ENCODE measurements around the gene NEMF.

NEMF gene

DNA sequence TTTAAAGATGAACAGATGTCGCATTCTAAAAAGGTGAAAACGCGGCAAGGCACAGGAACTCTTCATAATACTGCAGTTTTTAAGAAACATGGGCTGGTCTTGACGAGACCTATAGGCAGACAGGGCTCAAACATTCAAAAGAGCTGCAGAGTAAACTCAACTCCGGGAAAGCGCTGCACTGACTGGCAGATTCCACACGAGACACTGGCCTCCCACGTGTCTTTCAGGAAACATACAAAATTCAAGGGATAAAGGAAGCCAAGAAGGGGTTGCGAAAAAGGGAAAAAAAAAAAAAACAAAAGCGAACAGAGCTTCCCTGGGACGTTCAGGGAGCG lies 39.7 kb upstream of the NEMF start:
- Histone ChIP-seq H3K27me3 (replicated peaks) (no peaks in the 10 kb centered on the region), H3K36me3 (replicated peaks) (peaks cover 18% of the 10 kb centered on the region), H3K27ac (peak overlapping the region; percentile 95), H3K4me3 (ENCODE audit: low read depth, low read length) (peak overlapping the region; percentile 96)
- TF ChIP-seq, protein P1, sequence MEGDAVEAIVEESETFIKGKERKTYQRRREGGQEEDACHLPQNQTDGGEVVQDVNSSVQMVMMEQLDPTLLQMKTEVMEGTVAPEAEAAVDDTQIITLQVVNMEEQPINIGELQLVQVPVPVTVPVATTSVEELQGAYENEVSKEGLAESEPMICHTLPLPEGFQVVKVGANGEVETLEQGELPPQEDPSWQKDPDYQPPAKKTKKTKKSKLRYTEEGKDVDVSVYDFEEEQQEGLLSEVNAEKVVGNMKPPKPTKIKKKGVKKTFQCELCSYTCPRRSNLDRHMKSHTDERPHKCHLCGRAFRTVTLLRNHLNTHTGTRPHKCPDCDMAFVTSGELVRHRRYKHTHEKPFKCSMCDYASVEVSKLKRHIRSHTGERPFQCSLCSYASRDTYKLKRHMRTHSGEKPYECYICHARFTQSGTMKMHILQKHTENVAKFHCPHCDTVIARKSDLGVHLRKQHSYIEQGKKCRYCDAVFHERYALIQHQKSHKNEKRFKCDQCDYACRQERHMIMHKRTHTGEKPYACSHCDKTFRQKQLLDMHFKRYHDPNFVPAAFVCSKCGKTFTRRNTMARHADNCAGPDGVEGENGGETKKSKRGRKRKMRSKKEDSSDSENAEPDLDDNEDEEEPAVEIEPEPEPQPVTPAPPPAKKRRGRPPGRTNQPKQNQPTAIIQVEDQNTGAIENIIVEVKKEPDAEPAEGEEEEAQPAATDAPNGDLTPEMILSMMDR (IDR thresholded peaks at IDR 0.05; ENCODE audit: low read depth, low read length, missing control alignments): no peak
- peak; percentile 76 for DNase-seq
- in situ Hi-C loops (cut with HindIII; ENCODE audit: low pct_ligation_motif_present, low sequenced_read_pairs): no loop called here

DNA sequence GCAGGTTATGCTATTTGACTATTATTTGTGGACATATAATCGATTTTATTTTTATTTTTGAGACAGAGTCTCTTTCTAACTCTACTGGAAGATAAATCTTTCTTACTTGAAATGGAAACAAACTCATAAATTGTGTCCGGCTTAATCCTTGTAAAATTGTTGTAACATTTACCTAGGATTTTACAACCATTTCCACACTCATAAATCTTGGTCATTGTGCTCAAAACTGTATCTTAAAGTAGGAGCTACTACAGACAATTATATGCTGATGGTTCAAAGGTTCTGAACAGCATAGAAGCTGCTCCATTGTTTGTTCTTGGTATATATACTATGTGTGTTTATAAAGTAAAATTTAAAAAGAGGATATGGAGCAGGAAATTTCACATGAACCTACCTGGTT lies 35.7 kb upstream of the NEMF start:
- TF ChIP-seq, protein P1 (IDR thresholded peaks at IDR 0.05; ENCODE audit: low read depth, low read length, missing control alignments): no peak
- Histone ChIP-seq H3K27ac (no peak overlapping the region), H3K36me3 (replicated peaks) (no peaks in the 10 kb centered on the region), H3K4me3 (ENCODE audit: low read depth, low read length) (no peak overlapping the region), H3K27me3 (replicated peaks) (no peaks in the 10 kb centered on the region)
- no peak for DNase-seq
- in situ Hi-C loops (cut with HindIII; ENCODE audit: low pct_ligation_motif_present, low sequenced_read_pairs): no loop called here

DNA sequence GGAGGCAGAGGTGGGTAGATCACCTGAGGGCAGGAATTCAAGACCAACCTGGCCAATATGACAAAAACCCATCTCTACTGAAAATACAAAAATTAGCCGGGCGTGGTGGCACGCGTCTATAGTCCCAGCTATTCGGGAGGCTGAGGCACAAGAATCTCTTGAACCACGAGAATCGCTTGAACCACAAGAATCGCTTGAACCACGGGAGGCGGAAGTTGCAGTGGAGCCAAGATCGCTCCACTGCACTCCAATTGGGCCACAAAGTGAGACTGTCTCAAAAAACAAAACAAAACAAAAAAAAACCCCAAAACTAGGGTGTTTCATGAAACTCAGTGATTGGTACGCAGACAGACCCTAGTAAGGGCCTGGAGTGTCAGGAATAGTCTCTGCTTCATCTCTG lies 33.9 kb upstream of the NEMF start:
- Histone ChIP-seq H3K36me3 (replicated peaks) (no peaks in the 10 kb centered on the region), H3K27me3 (replicated peaks) (no peaks in the 10 kb centered on the region), H3K4me3 (ENCODE audit: low read depth, low read length) (no peak overlapping the region), H3K27ac (no peak overlapping the region)
- DNase-seq: no peak
- TF ChIP-seq, protein P1 (IDR thresholded peaks at IDR 0.05; ENCODE audit: low read depth, low read length, missing control alignments): no peak
- in situ Hi-C loops (cut with HindIII; ENCODE audit: low pct_ligation_motif_present, low sequenced_read_pairs): no loop called here

DNA sequence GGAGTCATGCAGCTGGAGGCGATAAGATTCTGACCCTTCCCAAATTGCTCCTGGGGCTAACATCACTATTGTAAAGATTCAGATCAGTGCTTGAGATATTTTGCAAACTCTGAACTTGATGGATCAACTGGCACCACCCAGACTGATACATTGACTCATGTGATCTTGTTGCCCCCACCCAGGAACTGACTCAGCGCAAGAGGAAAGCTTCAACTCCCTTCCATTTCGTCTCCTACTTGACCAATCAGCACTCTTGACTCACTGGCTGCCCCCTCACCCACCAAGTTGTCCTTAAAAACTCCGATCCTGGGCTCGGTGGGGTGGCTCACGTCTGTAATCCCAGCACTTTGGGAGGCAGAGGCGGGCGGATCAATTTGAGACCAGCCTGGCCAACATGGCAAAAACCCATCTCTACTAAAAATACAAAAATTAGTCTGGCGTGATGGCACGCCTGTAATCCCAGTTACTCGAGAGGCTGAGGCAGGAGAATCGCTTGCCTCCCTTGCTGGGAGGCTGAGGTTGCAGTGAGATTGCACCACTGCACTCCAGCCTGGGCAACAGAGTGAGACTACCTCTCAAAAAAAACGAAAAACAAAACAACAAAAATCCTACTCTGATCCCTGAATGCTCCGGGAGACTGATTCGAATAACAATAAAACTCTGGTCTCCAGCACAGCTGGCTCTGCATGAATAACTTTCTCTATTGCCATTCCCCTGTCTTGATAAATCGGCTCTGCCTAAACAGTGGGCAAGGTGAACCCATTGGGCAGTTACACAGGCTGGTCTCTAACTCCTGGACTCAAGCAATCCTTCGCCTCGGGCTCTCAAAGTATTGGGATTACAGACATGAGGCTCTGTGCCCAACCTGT lies 30.5 kb upstream of the NEMF start:
- Histone ChIP-seq H3K36me3 (replicated peaks) (no peaks in the 10 kb centered on the region), H3K4me3 (ENCODE audit: low read depth, low read length) (no peak overlapping the region), H3K27me3 (replicated peaks) (no peaks in the 10 kb centered on the region), H3K27ac (peak overlapping the region; percentile 22)
- peak; percentile 55 for DNase-seq
- in situ Hi-C loops (cut with HindIII; ENCODE audit: low pct_ligation_motif_present, low sequenced_read_pairs): no loop called here
- TF ChIP-seq, protein P1 (IDR thresholded peaks at IDR 0.05; ENCODE audit: low read depth, low read length, missing control alignments): no peak

DNA sequence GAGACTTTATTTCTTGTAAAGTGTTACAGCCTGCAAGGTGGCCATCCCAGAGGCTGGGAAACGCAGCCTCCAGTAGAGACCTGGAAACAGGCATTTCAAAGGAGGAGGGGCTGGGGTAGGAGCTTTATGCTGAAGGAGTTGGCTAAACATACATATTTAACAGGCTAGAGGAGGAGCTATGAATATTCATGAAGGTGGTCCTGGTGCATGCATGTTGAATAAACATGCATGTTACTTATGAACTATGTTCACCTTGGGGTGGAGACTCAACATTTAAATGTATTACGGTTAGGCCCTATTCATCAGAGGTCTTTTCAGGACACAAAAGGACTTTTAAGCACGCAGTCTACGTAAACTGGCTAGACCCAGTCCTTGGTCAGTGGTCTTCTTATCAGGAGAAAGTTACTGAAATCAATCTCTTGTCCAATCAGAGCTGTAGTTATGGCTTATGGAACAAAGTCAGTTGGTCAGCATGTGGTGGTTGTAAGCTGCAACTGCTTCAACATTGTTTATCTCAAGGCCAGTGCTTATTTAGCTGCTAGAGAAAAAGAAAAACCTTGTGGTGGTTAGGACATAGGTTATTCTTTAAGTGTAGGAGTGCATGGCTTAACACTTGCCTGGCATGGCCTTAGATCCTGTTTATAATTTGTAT lies 28.9 kb upstream of the NEMF start:
- Histone ChIP-seq H3K27me3 (replicated peaks) (no peaks in the 10 kb centered on the region), H3K36me3 (replicated peaks) (no peaks in the 10 kb centered on the region), H3K4me3 (ENCODE audit: low read depth, low read length) (no peak overlapping the region), H3K27ac (no peak overlapping the region)
- DNase-seq: no peak
- in situ Hi-C loops (cut with HindIII; ENCODE audit: low pct_ligation_motif_present, low sequenced_read_pairs): no loop called here
- TF ChIP-seq, protein P1 (IDR thresholded peaks at IDR 0.05; ENCODE audit: low read depth, low read length, missing control alignments): no peak
